Pancreas (tissue), 10 donors: Measurements from ENCODE around the gene RBBP4. TPM values are rescaled to one million over a fixed set of nuclear protein-coding genes. Genes with fewer than 3 reads are reported as not detected.

Experiments used
- ATAC-seq, 4 donors: fragments of 200-7000 bp; cut with Tn5 transposase; one replicate each; pipeline versions ENCODE4 v1.8.0 to v1.9.1; 2020; ENCODE audit warnings: mild to moderate bottlenecking in 4 of 4, moderate library complexity in 4 of 4
- DNase-seq, 6 donors: peaks; one replicate each; pipeline ENCODE4 v3.0.0-alpha.2; 2020
- FAIRE-seq: peaks from 2 replicates; lab custom pipeline; 2012; peaks lifted over from hg19 to GRCh38; lab: Jason Lieb, UNC
- H3K27ac ChIP-seq, 4 donors: fragments of 200-600 bp; sonication (generic); 1 replicate in 3 of 4; 2 replicates in 1 of 4; pipeline versions ENCODE4 v1.5.0 to v1.8.0; 2020
- H3K27me3 ChIP-seq, 4 donors: fragments of 200-600 bp; one replicate each; pipeline ENCODE4 v1.8.0; 2021
- H3K36me3 ChIP-seq, 3 donors: fragments of 200-600 bp; sonication (generic) in 1 of 3; one replicate each; pipeline versions ENCODE4 v1.5.0 to v1.8.0; 2020 to 2021
- H3K4me1 ChIP-seq, 3 donors: fragments of 200-600 bp; one replicate each; pipeline ENCODE4 v1.8.0; 2021
- H3K4me3 ChIP-seq, 4 donors: fragments of 200-600 bp; sonication (generic) in 2 of 4; one replicate each; pipeline versions ENCODE4 v1.5.0 to v1.8.0; 2020 to 2021
- H3K9me3 ChIP-seq, 4 donors: fragments of 200-600 bp; one replicate each; pipeline ENCODE4 v1.8.0; 2021
- CTCF ChIP-seq, 4 donors: fragments of 200-600 bp; sonication (generic) in 3 of 4; IDR thresholded peaks; one replicate each; pipeline versions ENCODE4 v1.5.0 to v1.8.0; 2021; ENCODE audit warnings: antibody characterized with exemption in 4 of 4
- WGBS, 2 donors: extraction: QIAGEN DNeasy Blood & Tissue Kit; methylation state at CpG; one replicate each; pipeline ENCODE4 v1.1.7; 2013; 5-methylcytosine and 5-hydroxymethylcytosine counted together
- intact Hi-C, 3 donors: fragments of 100-400 bp; cut with DNase I; formaldehyde crosslinking; loops; one replicate each; pipeline versions ENCODE4 v1.11.1 to v1.14.2; 2022
- polyA plus RNA-seq, 2 donors: library from polyadenylated mRNA; stranded (reverse); fragments of 200-250 nt; gene quantifications; one replicate each; pipeline ENCODE4 v1.2.3, GENCODE V29; 2013
- total RNA-seq, 6 donors: library from RNA; stranded (reverse); fragmentation: NEBNext Ultra II Directional in 4 of 6; extraction: Animal tissue kit (Norgen Biotek cat#: 25700) in 4 of 6; gene quantifications; one replicate each; pipeline versions ENCODE4 v1.2.1 to v1.2.4, GENCODE V29; 2021 to 2023
- donor health status: healthy with polysubstance abuse.
- donor health status: DM: no; HTN: no; CAD: no; lungs with moderate emphysema.
- donor health status: DM: no; HTN: no; CAD: no.
- donor health status: control.
- donor health status: control.
- donor health status: Bipolar disorder and iron deficiency.
- donor health status: DM: yes; HTN: yes; CAD: no.
- donor health status: DM: no; HTN: no; CAD: no.
- donor health status: DM: no; HTN: no; CAD: no.
- donor health status: DM: yes; HTN: yes; CAD: no.

Gene RBBP4
- total and polyA plus RNA-seq, 8 donors, result 19.7 to 115 (median 62.9) TPM

- H3K27ac ChIP-seq, result no peak overlapping the region
- TF ChIP-seq CTCF (IDR thresholded peaks at IDR 0.05), result no peak
- peaks cover 10 to 13% (median 11%) of the 10 kb centered on the region in 3 donors for H3K4me1 ChIP-seq
- WGBS, 2 donors, result 71 to 76% methylated on average over 9 of the region's 9 CpGs
- H3K4me3 ChIP-seq, result no peak overlapping the region
- intact Hi-C loops, result no loop called here
- no peaks in the 10 kb centered on the region for H3K9me3 ChIP-seq
- ATAC-seq (no peak), FAIRE-seq (no peak), DNase-seq (no peak)
- H3K27me3 ChIP-seq, result no peaks in the 10 kb centered on the region
- no peaks in the 10 kb centered on the region for H3K36me3 ChIP-seq
Measured at GRCh38 chr1:32733582-32734321, 82.7 kb downstream of the RBBP4 start.

Other genes starting within 250 kb of the RBBP4 start
- gene ZBTB8B, start 186.1 kb upstream of the RBBP4 start, total RNA-seq, result under 1 TPM; under 0.01 to 0.06 (median under 0.01) TPM
- gene ZBTB8B, start 186.1 kb upstream of the RBBP4 start, polyA plus RNA-seq, result under 1 TPM; 0.04 to 0.05 TPM
- 1 to 10 TPM; 2.9 to 5.2 (median 3.6) TPM for gene ZBTB8A, start 111.8 kb upstream of the RBBP4 start, total RNA-seq
- 1 to 10 TPM; 1.3 to 2.3 TPM for gene ZBTB8A, start 111.8 kb upstream of the RBBP4 start, polyA plus RNA-seq
- gene ZBTB8OS, start 658 bp upstream of the RBBP4 start, total RNA-seq, result 10 to 100 TPM; 11.6 to 20.9 (median 16.3) TPM
- 10 to 100 TPM; 30.0 to 37.0 TPM for gene ZBTB8OS, start 658 bp upstream of the RBBP4 start, polyA plus RNA-seq
- gene SYNC, start 51.6 kb downstream of the RBBP4 start, total RNA-seq, result 1 to 10 TPM in 3 of 6 donors, under 1 TPM in 3; 0.28 to 1.3 (median 0.80) TPM
- gene SYNC, start 51.6 kb downstream of the RBBP4 start, polyA plus RNA-seq, result under 1 TPM; 0.52 to 0.91 TPM
- 100 to 1,000 TPM in 1 of 6 donors, 10 to 100 TPM in 5; 32.9 to 135 (median 38.3) TPM for gene YARS1, start 166.2 kb downstream of the RBBP4 start, total RNA-seq
- 10 to 100 TPM; 25.1 to 30.4 TPM for gene YARS1, start 166.2 kb downstream of the RBBP4 start, polyA plus RNA-seq
- 10 to 100 TPM in 3 of 6 donors, 1 to 10 TPM in 3; 7.6 to 20.2 (median 10.3) TPM for gene S100PBP, start 166.4 kb downstream of the RBBP4 start, total RNA-seq
- 10 to 100 TPM; 12.4 to 13.5 TPM for gene S100PBP, start 166.4 kb downstream of the RBBP4 start, polyA plus RNA-seq
- gene FNDC5, start 219.7 kb downstream of the RBBP4 start, total RNA-seq, result under 1 TPM; 0.28 to 0.89 (median 0.59) TPM
- gene FNDC5, start 219.7 kb downstream of the RBBP4 start, polyA plus RNA-seq, result 1 to 10 TPM; 1.8 to 3.1 TPM
- gene HPCA, start 235.3 kb downstream of the RBBP4 start, total RNA-seq, result under 1 TPM in 5 of 6 donors, not detected in 1; 0.16 to 0.49 (median 0.47) TPM
- gene HPCA, start 235.3 kb downstream of the RBBP4 start, polyA plus RNA-seq, result 1 to 10 TPM; 1.1 to 5.2 TPM